HG03095 (cell line): ENCODE data around the gene ACTRT3.
"Not testable (repeated sequence)": the region's sequence is repeated elsewhere in the genome, so short reads cannot be mapped to it uniquely, and the experiment has no call there.

ENCODE experiments used
- ATAC-seq: cut with Tn5 transposase; IDR thresholded peaks from one replicate; pipeline ENCODE4 v1.9.1; 2021; ENCODE audit warnings: moderate library complexity; ENCODE audit not compliant: unreplicated experiment

The ACTRT3 gene

DNA sequence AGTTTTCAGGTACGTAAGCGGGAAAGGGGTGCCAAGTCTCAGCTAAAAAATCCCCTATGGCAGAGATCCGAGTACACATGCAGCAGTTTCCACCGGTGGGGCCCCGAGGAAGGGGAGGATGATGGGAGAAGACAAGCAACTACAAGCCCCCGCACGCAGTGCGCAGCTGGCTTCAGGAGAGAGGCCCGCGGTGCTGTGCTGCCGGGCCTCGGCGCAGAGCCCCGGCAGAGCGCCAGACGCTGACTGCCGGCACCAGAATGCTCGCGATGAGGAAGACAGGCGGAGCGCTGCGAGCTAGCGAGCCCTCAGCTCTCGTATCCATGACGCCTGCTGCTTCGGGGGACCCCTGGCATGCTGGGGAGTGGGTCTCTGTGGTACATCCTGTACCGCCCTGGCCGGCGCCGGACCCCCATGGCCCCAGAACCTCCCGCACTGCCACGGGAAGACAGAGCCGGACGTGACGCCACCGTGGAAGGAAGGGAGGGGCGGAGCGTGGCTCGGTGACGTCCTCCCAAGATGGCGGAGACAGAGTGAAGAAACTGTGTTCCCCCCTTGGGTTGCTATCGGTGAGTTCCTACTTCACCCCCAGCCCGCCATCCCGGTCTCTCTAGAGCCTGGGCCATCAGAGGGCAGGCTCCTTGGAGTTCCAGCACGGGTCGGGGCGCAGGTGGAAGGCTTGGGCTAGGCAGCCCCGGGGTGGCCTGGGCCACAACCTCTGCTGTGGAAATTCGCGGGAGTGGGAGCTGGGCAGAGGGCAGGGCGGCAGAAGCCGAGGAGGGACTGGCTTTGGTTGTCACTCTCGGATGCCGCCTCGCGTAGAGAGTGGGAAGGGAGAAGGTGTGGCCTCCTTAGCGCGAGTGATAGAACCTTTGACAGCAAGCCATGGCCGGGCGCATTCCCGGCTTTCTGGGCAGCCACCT is 3.8 kb upstream of the ACTRT3 start, which contains the start of gene MYNN:
MYNN (plus strand) TSS at position 500 of the 920 bp plus-strand sequence. CDS start 900 bp downstream, outside the sequence.
- peak; percentile 86 for ATAC-seq

DNA sequence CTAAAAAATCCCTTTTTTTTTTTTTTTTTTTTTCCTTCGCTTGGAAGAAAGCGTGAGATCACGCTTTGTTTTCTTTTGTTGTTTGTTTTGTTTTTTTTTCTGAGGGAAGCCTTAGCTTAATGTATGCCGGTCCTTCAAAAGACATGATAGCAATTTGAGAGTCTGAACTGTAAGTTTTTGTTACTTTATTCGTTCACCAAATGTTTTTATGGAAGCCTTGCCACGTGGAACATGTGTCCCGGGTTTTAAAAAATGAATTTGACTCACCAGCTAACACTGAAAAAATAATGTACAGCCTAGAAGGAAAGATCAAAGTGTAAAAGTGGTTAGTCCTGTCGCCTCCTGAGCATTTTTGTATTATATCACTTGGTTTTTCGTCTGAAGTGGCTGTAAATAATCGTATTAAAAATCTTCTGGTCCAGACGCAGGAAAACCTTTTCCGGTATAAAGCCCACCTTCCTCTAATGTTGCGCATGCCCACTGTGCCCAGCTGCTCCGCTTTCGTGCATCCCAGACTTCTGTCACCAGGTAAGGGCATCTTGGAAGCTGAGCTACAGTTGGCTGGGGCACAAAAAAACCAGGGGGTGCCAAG is 3.0 kb upstream of the ACTRT3 start:
- ATAC-seq = peak; percentile 19

DNA sequence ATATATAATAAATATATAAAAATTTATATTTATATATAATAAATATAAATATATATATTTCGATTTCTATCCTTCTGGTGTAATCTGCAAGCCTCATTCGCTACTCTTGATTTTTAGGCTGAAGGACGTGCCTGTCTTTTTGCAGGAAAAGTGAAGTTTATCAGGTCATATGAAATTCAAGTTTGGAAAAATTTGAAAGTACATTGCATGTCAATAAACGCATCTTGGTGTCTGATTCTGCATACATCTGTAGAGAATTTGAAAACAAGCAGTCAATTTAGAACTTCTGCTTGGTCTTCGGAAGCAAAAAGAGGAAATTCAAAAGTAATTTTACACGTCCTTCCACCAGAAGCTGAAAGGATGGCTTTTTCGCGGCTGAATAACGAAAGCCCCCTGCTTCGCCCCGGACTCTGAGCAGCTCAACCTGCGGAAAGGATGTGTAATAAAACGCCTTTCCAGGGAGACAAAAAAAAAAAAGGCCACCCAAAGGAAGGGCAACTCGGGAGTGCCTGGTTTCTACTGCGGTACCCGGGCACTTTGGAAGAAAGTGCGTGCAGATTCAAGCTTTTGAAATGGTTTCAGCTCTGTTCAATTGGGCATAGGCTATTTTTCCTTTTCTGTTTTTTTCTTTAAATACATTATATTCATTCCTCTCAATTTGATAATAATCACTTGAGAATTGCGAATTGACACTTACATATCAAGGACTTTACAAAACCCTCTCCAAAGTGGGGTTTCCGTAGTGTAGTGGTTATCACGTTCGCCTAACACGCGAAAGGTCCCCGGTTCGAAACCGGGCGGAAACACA is 2.3 kb upstream of the ACTRT3 start:
- no peak for ATAC-seq

DNA sequence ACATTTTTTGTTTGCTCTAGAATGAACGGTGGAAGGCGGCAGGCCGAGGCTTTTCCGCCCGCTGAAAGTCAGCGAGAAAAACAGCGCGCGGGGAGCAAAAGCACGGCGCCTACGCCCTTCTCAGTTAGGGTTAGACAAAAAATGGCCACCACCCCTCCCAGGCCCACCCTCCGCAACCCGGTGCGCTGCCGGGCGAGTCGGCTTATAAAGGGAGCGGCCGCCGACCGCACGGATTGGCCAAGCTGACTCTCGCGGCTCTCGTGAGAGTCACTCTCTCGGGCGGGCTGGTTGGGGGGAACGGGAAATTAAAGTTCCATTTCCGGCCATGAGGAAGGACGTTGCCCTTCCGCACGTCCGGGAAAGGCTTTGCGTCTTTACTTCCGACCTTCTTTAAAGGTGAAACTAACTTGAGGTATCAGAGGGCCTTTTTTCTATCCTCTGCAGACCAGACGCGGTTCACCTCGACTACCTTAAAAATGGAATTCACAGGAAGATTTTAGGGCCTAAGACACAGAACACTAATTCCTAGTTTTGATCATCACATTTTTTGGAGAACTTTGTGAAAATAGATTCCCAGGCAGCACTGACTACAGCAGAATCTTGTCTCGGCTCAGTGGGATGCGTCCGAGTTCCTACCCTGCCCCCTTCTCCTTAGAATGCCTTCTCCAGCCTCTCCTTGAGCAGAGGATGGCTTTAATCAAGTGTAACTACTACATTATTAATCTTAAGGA is 4.3 kb downstream of the ACTRT3 start, which contains the start of gene TERC:
TERC (minus strand) TSS at position 179 of the 731 bp plus-strand sequence.
- peak; percentile 66 for ATAC-seq

DNA sequence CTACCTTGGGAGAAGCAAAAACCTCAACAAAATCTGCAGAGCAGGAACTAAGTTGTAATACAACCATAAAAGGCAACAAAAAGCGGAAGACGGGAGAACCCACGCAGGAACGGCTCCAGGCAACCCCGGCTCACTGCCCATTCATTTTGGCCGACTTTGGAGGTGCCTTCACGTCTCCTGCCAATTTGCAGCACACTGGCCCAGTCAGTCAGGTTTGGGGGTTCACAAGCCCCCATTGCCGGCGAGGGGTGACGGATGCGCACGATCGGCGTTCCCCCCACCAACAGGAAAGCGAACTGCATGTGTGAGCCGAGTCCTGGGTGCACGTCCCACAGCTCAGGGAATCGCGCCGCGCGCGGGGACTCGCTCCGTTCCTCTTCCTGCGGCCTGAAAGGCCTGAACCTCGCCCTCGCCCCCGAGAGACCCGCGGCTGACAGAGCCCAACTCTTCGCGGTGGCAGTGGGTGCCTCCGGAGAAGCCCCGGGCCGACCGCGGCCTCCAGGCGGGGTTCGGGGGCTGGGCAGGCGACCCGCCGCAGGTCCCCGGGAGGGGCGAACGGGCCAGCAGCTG is 5.0 kb downstream of the ACTRT3 start:
- ATAC-seq = peak; percentile 43

DNA sequence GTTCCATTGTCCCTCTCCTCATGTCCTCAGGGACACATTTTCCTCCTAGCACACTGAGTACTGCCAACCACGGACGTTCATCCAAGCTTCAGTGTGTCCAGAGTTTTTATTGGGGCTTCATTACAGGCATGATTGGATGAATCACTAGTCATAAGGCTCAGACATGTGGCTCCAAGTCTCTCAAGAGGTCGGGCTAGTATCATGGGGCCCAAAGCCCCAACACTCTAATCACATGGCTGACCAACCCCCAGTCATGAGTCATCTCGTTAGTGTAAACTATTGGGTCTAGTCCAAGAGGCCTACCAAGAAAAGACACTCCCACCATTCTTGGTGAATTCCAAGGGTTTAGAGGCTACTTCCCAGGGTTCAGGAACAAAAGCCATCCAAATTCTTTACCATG is 8.9 kb downstream of the ACTRT3 start:
- ATAC-seq = no peak

DNA sequence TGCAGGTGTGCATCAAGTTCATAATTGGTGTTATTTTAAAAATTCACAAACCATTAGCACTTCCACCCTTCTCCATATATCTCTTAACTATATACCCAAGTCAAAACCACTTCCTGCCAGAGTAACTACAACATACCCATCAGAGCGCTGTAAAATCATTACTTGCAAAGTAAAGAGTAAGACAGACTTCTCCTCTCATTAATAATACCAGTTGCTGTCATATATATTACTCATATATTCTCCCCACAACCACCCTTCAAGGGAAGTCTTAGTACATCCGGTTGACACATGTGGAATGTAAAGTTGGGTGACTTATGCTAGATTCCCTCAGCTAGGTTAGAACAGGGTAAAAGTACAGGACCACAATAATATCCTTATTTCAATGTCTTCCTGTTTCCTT is 10.1 kb downstream of the ACTRT3 start:
- ATAC-seq = peak; percentile 35

DNA sequence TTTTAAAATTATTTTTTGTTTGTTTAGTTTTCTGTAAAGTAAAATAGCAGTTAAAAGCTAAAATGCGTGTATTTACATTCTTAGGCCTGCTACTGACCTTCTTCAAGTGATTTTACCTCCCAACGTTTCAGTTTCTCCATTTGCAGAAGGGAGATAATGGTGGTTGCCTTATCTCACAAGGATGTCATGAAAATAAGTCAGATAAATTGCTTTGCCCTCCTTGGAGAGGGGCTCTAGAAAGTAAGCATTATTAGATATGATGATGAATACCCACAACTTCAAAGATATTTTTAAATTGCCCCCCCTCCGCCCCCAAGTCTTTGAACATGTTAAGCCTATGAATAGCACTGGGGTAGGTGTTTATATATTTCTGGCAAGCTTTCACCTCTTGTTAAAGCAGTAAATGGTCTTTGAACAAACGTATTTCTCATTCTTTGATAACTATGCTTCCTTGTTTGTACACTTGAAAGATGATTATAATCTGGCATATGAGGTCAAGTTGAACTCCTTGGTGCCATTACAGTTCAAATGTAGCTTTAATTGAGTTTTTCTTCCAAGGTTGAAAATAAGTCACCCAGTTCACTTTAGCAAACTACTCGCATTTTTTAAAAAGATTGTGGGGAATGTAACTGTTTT is 10.9 kb downstream of the ACTRT3 start:
- ATAC-seq = no peak

DNA sequence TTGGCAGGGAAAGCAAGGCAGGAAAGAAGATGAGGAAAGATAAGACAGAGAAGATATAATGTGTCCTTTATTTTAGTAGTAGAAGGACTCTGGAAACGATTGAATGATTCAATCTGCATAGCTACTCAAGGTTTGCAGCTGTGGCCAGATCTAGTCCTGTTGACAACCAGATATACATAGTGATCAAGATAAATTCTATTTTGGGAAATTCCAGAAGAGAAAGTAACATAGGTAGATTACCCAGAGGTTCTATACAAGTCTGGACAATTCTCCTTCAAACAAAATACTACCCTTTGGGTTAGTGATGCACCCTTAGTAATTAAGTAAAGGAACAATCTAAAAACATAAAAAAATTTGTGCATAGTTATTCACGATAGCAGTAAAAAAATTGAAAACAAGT is 13.9 kb downstream of the ACTRT3 start:
- ATAC-seq = no peak

DNA sequence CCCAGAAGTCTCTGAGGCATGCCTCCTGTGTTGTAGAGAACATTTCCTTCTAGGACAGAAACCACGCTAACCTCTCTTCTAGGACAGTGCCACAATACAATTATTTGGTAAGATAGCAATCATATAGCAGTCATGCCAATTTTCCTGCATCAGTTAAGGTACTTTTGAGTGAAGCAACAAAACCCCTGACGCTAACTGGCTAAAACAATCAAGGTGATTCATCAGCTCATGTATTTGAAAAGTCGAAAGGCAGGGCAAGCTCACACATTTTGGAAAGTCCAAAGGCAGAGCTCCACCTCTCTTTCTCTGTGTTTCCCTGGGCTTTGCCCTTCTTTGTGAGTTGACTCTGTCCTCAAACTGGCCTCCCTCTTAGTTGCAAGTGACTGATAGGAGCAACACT is 14.7 kb downstream of the ACTRT3 start:
- ATAC-seq = no peak

DNA sequence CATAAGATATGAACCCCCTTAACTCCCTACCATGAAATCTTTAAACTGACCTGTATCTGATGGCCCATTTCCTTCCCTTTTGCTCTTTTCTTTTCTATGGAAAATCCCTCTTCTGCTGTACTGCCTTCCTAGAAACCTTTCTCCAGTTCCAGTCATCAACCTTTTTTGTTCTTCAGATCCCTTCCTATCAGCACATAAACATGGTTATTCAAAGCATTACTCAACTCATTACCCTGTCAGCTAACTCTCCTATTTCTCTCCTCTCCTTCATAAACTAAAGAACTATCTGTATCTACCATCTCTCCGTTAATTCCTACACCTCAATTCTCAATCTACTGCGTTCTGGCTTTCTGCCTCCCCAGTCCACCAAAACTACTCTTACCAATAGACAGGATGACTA is 17.5 kb downstream of the ACTRT3 start:
- no peak for ATAC-seq

DNA sequence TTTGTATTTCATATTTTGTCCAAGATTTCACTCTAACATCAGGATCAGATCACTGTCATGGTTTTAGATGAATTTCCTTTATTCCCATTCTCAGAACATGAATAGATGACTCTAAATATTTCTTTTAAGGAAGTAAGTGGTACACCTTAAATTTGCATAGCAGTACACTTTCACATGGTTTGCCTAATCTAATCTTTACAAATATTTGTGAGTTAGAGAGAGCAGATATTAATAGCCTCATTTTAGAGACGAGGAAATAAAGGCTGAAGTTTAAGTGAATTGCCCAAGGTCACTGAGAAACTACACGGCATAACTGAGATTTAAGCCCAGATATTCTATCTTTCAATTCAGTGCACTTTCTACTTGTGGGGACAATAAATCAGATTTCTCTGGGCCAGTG is 18.7 kb downstream of the ACTRT3 start:
- no peak for ATAC-seq

DNA sequence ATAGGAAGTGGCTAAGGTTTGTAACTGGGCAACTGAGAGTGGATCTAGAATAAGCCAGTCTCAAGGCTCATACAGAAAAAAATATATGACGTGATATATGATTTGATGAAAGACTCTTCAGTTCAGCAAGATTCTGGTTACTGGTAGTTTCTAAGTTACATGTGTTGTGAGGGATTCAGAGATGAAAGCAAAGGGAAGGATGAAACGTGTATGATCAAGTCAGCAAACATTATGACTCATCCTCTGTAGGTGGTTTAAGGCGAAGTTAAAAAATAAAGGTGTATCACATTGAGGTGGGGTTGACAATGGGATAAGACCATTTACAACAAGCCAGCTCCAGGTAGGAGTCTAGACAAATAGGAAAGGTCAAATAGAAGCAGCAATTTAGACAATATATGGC is 20.7 kb downstream of the ACTRT3 start:
- no peak for ATAC-seq

DNA sequence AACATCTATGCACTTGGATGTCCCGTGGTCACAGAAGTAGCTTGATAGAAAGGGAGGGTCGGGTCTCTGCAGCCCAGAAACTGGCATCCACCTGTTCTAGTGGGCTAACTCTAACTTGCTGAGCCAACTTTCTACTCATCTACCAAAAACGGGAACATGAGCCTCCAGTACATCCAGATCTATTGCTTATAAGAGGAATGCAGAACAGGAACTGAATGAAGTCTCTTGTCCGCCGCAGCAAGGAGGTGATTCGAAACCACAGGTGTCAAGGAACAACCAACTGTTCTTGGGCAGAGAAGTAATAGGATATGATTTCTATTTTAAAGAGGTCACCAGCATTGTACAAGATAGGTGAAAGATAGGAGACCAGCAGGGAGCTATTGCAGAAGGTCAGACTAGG is 22.4 kb downstream of the ACTRT3 start:
- no peak for ATAC-seq

DNA sequence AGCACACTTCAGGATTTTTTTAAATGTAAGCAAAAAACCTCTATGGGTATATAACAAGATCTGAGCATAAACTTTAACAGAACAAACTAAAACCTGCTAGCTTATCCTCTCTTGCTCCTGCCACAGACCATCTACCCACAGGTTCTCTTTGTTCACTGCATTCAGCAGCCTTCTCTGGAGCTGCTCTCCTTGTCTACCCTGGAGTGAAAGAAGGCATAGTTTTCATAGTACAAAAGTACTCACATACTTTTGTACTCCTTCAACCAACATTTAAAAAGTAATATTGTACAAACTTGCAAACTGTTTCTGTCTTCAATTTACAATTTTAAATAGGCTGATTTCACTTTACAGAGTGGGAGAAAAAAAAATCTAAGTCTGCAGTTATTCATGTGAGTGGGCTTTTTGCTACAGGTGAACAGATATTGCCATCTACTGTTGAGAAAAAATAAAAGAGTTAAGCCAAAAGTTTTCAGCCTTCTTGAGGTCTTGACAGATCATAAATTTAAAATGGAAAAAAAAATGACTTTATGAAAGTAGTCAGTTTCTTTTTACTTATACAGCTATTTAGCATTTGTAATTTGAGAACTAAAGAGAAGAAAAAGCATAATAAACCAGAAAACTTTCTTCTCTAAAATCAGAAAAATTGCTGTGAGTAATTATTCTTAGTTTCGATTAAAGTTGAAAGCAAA is 24.9 kb downstream of the ACTRT3 start:
- ATAC-seq = no peak

DNA sequence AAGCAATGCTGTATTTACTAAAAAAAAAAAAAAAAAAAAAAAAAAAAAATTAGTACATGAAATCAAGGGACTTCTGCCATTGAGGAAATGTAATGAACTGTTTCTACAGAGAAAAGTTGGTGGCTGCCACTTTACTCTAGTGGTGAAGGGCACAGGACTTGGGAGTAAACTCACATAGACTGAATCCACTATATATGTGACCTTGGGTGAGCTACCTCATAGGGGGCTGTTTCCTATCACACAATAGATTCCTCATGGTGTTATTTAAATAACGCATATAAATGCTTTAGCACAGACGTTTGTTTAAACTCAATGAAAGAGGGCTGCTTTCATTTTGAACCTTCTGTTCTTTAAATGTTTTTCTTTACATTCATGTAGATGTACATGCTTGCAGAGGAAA is 30.3 kb downstream of the ACTRT3 start:
- ATAC-seq = no peak

DNA sequence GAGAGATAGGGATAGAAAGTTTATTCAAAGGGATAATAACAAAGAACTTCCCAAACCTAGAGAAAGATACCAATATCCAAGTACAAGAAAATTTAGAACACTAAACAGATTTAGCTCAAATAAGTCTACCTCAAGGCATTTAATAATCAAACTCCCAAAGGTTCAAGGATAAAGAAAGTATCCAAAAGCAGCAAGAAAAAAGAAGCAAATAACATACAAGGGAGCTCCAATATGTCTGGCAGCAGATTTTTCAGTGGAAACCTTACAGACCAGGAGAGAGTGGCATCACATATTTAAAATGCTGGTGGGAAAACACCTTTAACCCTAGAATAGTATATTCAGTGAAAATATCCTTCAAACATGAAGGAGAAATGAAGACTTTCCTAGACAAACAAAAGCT is 37.5 kb downstream of the ACTRT3 start:
- not testable (repeated sequence) for ATAC-seq

DNA sequence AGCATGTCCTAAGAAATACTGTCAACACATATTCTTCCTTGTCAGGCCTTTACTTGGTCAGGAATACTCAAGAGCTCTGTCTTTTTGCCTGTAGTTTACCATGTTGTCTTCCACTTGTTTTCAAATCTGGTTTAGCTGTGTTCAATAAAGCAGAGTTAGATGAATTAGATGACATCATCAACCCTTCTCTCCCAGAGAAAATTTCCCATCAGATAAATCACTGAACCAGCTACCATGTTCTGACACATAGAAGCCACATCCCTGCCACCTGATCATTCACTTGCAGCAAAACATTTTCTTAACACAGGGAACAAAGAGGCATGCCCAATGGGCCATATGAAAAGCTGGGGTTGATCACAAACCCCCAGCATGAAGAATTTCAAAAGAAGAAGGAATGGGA is 46.6 kb downstream of the ACTRT3 start:
- ATAC-seq = no peak

DNA sequence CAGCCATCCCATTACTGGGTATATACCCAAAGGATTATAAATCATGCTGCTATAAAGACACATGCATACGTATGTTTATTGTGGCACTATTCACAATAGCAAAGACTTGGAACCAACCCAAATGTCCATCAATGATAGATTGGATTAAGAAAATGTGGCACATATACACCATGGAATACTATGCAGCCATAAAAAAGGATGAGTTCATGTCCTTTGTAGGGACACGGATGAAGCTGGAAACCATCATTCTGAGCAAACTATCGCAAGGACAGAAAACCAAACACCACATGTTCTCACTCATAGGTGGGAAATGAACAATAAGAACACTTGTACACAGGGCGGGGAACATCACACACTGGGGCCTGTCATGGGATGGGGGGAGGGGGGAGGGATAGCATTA is 50.9 kb downstream of the ACTRT3 start:
- ATAC-seq = not testable (repeated sequence)
